ENCODE measurements around the gene SCAPER. TPM values are rescaled to one million over a fixed set of nuclear protein-coding genes. Genes with fewer than 3 reads are reported as not detected.
"Not testable (repeated sequence)": the region's sequence is repeated elsewhere in the genome, so short reads cannot be mapped to it uniquely, and the experiment has no call there.

The SCAPER gene
- total RNA-seq, 3 donors from 2014 or later = 15.8 to 33.1 (median 33.0) TPM

DNA sequence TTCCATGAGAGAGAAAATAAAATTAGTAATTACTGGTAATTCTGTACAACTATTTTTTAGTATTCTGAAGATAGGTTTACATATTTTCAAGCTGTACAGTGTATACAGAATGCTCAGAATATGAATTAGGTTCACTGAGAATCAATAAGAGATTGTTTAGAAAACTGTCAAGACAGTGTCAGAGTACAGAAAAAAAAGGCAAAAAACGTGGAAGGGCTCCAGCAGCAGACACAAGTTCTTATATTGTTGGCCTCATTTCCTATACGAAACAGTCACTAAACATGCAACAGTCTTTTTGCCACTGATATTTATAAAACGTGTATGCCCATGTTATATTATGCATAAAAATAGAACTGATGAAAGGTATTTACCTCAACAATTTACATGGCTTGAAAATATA is 464.7 kb downstream of the SCAPER start:
- no peaks in the 10 kb centered on the region for H3K9me3 ChIP-seq
- intact Hi-C loops (cut with DNase I, micrococcal nuclease) = no loop called here
- ATAC-seq = no peak
- H3K4me3 ChIP-seq = no peak overlapping the region
- TF ChIP-seq, protein P1, sequence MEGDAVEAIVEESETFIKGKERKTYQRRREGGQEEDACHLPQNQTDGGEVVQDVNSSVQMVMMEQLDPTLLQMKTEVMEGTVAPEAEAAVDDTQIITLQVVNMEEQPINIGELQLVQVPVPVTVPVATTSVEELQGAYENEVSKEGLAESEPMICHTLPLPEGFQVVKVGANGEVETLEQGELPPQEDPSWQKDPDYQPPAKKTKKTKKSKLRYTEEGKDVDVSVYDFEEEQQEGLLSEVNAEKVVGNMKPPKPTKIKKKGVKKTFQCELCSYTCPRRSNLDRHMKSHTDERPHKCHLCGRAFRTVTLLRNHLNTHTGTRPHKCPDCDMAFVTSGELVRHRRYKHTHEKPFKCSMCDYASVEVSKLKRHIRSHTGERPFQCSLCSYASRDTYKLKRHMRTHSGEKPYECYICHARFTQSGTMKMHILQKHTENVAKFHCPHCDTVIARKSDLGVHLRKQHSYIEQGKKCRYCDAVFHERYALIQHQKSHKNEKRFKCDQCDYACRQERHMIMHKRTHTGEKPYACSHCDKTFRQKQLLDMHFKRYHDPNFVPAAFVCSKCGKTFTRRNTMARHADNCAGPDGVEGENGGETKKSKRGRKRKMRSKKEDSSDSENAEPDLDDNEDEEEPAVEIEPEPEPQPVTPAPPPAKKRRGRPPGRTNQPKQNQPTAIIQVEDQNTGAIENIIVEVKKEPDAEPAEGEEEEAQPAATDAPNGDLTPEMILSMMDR (IDR thresholded peaks at IDR 0.05) = no peak
- no peaks in the 10 kb centered on the region for H3K36me3 ChIP-seq (ENCODE audit: low read depth)
- DNase-seq = no peak
- no peaks in the 10 kb centered on the region for H3K4me1 ChIP-seq (ENCODE audit: low read depth)

DNA sequence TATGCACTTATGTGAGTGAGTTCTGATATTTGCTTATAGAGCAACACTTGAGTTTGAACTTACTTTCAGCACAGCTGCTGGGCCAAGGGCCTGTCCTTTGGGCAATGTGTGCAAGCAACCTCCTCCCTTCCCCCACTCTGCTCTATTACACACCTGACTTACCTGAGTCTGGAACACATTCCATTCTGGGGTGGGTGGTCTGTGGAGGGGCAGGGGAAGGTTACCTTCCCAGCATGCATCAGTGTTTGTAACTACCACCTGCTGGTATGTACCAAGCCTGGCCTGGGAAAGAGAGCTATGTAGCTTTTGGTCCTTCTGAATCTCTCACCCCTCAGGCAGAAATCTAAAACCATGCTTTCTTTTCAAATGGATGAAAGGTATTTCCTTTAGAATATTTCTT is 465.6 kb downstream of the SCAPER start:
- ATAC-seq (no peak), DNase-seq (no peak)
- TF ChIP-seq, protein P1 (IDR thresholded peaks at IDR 0.05) = no peak
- Histone ChIP-seq H3K4me1 (ENCODE audit: low read depth) (no peaks in the 10 kb centered on the region), H3K9me3 (no peaks in the 10 kb centered on the region), H3K4me3 (no peak overlapping the region), H3K36me3 (ENCODE audit: low read depth) (no peaks in the 10 kb centered on the region)
- intact Hi-C loops (cut with DNase I, micrococcal nuclease) = no loop called here

DNA sequence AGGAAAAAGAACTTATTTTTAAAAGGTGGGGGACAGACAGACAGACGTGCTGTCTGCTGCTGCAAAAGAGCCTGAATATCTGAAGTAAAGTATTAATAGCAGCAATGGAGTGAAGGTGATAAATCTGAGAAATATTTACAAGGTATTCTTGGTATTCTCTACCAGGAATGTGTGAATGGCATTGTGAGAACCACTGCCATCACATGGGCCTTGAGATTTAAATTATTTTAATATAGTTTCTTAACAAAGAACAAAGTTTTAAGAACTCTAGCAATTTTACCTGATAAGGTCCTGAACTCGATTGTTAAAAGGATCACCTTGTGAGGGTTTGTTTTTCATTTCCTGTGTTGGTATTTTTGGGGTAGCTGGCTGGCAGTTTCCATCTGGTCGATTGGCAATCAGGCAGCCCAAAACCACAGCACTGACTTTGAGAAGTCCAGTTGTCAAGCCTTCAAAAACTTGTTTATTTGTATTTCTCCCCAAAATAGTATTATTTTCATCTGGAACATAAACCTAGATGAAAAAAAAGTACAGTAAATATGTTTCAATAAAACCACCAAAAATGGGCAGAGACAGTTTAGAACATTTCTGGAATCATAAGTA is 471.2 kb downstream of the SCAPER start:
- no peaks in the 10 kb centered on the region for H3K36me3 ChIP-seq (ENCODE audit: low read depth)
- no peaks in the 10 kb centered on the region for H3K4me1 ChIP-seq (ENCODE audit: low read depth)
- TF ChIP-seq, protein P1 (IDR thresholded peaks at IDR 0.05) = no peak
- DNase-seq (no peak), ATAC-seq (no peak)
- intact Hi-C loops (cut with DNase I, micrococcal nuclease) = no loop called here
- no peaks in the 10 kb centered on the region for H3K9me3 ChIP-seq
- no peak overlapping the region for H3K4me3 ChIP-seq

DNA sequence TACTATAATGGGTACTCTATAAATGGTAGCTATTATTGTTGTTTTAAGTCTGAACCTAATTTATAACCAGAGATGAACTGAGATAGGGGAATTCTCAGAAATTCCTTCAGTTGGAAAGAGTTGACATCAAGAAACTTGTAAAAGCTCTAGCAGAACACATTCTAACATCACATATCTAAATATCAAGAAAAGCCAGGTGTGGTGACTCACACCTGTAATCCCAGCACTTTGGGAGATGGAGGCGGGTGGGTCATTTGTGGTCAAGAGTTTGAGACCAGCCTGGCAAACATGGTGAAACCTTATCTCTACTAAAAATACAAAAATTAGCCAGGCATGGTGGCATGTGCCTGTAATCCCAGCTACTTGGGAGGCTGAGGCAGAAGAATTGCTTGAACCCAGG is 472.1 kb downstream of the SCAPER start:
- ATAC-seq; intact Hi-C loops (cut with DNase I, micrococcal nuclease); H3K36me3 ChIP-seq (ENCODE audit: low read depth): not testable (repeated sequence)

DNA sequence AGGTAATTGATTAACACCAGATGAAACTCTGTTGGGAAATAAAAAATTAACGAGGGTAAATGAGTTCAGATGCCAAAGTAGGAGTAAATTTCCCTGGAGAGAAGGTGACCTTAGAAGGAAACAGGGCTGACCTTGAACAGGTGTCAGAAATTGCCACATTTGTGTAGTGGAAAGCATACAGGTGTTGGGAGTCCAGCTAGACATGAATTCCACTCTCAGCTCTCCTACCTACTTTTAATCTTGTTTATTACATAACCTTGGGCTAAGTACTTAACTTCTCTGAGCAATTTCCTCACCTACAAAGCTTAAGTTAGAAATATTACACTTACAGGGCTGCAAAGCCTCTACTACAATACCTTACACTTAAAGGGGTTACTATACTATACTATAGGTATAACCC is 472.5 kb downstream of the SCAPER start:
- TF ChIP-seq, protein P1 (IDR thresholded peaks at IDR 0.05) = no peak
- H3K9me3 ChIP-seq = no peaks in the 10 kb centered on the region
- no peak for ATAC-seq
- intact Hi-C loops (cut with DNase I, micrococcal nuclease) = no loop called here
- no peaks in the 10 kb centered on the region for H3K36me3 ChIP-seq (ENCODE audit: low read depth)
- H3K4me1 ChIP-seq (ENCODE audit: low read depth) = no peaks in the 10 kb centered on the region
- DNase-seq = no peak
- H3K4me3 ChIP-seq = no peak overlapping the region

More for the DNA sequence above, 472.1 kb downstream of the SCAPER start:
- H3K4me3 ChIP-seq; DNase-seq; H3K4me1 ChIP-seq (ENCODE audit: low read depth); H3K9me3 ChIP-seq: not testable (repeated sequence)

DNA sequence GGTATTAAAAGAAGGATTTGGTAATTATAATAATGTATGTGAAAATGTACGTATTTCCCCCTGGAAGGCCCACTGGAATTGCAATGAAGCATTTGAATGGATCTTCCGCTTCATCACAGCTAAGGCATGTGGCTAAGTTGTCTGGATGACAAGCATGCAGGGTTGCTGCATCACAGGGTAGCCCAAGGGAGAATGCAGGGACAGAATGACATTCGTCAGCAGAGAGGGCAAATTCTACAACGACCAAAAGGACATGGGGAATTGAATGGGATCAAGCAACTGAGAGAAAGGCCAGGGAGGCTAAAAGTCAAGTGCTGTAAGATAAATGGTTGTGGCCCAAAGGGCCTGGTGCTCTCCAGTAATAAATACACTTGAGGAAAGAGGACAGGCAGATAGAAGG is 473.2 kb downstream of the SCAPER start:
- DNase-seq (no peak), ATAC-seq (no peak)
- no peaks in the 10 kb centered on the region for H3K36me3 ChIP-seq (ENCODE audit: low read depth)
- no peaks in the 10 kb centered on the region for H3K9me3 ChIP-seq
- intact Hi-C loops (cut with DNase I, micrococcal nuclease) = no loop called here
- TF ChIP-seq, protein P1 (IDR thresholded peaks at IDR 0.05) = no peak
- no peaks in the 10 kb centered on the region for H3K4me1 ChIP-seq (ENCODE audit: low read depth)
- H3K4me3 ChIP-seq = no peak overlapping the region

DNA sequence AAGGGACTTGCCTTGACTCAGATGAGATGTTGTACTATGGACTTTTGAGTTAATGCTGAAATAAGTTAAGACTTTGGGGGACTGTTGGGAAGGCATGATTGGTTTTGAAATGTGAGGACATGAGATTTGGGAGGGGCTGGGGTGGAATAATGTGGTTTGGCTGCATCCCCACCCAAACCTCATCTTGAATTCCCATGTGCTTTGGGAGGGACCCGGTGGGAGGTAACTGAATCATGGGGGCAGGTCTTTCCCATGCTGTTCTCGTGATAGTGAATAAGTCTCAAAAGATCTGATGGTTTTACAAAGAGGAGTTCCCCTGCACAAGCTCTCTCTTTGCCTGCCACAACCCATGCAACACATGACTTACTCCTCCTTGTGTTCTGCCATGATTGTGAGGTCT is 474.4 kb downstream of the SCAPER start:
- H3K9me3 ChIP-seq; intact Hi-C loops (cut with DNase I, micrococcal nuclease); H3K36me3 ChIP-seq (ENCODE audit: low read depth); H3K4me3 ChIP-seq; ATAC-seq; H3K4me1 ChIP-seq (ENCODE audit: low read depth); DNase-seq: not testable (repeated sequence)
